GM21360 (cell line): Measurements from ENCODE around the gene SLC22A15.
"Not testable (repeated sequence)": the region's sequence is repeated elsewhere in the genome, so short reads cannot be mapped to it uniquely, and the experiment has no call there.

Experiments
- ATAC-seq: cut with Tn5 transposase; IDR thresholded peaks from one replicate; pipeline ENCODE4 v1.9.1; 2021; ENCODE audit warnings: mild to moderate bottlenecking, moderate library complexity; ENCODE audit not compliant: unreplicated experiment

SLC22A15 gene

DNA sequence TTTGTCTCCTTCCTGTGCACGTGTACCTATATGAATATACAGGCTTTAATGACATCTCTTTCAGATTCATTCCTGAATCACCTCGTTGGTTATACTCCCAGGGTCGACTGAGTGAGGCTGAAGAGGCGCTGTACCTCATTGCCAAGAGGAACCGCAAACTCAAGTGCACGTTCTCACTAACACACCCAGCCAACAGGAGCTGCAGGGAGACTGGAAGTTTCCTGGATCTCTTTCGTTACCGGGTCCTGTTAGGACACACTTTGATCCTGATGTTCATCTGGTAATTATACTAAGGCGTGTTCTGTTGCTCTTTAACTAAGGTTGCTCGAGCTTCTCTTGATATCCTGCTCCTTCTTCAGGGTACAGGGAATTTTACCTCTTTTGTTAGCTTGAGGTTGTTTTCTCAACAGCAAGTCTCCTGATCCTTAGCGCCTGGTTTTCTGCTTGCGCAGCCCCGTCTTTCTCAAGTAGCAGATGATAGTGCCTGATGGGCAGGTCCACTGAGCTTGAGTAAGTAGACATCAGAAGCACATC, 55.1 kb downstream of the SLC22A15 start:
- ATAC-seq = no peak

DNA sequence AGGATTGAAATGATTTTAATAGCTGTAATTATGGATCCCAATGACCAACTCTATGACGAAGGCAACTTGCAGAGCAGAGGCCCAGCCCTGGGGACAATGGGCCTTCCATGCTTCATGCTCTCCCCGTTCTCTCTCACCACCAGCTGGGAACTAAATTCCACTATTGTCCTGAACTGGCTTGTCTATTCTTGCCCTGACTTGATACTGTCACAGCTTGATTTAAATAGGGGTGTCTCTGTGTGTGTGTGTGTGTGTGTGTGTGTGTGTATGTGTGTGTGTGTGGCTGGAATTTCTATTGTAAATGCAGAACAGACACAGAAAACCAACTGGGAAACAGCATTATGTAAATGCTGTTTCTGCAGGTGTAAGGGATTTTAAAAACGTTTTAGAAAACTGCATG, 57.0 kb downstream of the SLC22A15 start:
- no peak for ATAC-seq

DNA sequence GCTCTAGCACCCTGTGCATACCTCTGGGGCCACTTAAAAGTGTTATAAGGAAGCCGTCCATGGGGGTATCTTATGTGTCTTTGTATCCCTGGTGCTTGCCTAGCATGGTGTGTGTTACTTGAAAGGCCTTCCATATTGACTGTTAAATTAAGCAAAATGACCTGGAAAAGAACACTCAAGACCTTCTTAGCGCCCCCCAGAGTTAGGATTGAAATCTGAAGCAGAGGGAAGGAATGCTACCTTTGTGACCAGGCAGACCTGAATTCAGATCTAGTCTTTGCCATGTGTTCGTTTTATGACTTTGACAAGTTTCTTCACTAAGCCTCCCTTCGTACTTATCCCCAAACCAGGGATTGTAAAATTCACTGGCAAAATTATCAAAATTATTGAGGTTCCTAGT, 59.9 kb downstream of the SLC22A15 start:
- no peak for ATAC-seq

DNA sequence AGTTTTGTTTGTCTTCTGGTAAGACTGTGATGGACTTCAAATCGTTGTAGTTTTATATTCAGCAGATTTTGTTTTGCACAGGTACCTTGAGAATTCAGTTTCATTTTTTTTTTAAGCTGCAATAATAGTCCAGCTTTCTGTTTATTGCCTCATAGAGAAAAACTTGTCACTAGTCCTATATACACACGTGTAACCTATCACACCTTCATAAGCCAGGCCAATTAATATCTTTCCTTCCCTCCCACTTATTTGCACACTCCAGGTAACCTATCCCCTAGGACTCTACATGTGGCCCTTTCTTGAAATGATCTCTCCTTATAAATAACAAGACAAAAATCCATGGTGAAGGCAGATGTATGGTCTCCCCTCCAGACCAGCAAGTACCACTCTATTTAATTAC, 62.4 kb downstream of the SLC22A15 start:
- ATAC-seq = no peak

DNA sequence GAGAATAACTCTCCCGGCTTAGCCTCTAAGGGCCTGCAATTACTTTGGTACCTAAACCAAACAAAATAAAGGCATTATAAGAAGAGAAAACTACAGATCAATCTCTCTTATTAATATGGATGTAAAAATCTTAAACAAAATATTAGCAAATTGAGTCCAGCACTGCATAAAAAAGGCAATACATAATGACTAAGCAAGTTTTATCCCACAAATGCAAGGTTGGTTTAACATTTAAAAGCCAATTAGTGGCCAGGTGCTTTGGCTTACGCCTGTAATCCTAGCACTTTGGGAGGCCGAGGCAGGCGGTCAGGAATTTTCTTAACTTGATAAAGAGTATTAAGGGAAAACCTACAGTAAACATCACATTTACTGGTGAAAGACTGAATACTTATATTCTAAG, 67.8 kb downstream of the SLC22A15 start:
- no peak for ATAC-seq

DNA sequence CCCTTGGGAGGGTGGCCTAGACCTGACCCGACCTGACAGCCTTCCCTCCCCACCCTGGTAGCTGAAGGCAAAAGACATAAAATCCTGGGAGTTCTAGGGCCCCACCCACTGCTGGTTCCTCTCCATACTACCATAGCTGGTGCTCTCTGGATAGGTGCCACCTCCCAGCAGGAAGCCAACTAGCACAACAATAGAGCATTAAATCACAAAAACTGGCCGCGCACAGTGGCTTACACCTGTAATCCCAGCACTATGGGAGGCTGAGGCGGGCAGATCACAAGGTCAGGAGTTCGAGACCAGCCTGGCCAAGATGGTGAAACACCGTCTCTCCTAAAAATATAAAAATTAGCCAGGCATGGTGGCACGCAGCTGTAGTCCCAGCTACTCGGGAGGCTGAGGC, 70.6 kb downstream of the SLC22A15 start:
- not testable (repeated sequence) for ATAC-seq

DNA sequence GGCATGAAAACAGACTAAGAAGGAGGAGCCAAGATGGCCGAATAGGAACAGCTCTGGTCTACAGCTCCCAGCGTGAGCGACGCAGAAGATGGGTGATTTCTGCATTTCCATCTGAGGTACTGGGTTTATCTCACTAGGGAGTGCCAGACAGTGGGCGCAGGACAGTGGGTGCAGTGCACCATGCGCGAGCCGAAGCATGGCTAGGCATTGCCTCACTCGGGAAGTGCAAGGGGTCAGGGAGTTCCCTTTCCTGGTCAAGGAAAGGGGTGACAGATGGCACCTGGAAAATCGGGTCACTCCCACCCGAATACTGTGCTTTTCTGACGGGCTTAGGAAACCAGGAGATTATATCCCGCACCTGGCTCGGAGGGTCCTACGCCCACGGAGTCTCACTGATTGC, 75.6 kb downstream of the SLC22A15 start:
- ATAC-seq = not testable (repeated sequence)

DNA sequence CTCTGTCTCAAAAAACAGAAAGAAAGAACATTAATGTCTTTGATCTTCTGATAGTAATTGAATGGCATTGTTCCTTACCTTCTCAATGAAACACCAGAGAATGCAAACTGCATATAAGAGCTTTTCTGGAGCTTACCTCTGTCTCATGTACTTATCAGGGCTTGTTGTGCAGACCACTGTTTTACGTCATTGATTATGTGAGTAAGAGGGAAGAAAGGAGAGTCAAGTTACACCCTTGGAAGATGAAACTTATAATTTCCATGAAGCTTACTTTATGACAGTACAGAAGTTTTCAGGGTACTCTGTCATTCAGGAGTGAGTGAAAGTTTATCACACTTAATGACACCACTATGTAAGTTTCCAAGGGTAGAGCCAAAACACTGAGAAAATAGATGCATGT, 85.9 kb downstream of the SLC22A15 start:
- no peak for ATAC-seq

DNA sequence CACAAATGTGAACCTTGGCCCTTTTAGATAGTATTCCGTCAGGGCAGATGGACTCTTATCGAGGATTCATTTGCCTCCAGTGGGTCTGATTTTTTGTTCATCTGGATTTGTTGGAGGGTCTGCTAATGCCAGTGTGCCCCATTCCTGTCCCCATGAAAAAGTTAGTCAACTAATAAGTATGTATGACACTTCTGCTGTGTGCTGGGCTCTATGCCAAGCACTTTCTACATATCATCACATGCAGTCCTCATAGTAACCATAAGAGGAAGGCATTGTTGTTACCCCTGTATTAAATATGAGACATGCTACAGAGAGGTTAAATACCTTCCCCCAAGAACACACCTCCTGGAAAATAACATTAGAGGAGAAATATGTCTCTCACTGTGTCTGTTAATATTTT, 88.3 kb downstream of the SLC22A15 start:
- no peak for ATAC-seq

DNA sequence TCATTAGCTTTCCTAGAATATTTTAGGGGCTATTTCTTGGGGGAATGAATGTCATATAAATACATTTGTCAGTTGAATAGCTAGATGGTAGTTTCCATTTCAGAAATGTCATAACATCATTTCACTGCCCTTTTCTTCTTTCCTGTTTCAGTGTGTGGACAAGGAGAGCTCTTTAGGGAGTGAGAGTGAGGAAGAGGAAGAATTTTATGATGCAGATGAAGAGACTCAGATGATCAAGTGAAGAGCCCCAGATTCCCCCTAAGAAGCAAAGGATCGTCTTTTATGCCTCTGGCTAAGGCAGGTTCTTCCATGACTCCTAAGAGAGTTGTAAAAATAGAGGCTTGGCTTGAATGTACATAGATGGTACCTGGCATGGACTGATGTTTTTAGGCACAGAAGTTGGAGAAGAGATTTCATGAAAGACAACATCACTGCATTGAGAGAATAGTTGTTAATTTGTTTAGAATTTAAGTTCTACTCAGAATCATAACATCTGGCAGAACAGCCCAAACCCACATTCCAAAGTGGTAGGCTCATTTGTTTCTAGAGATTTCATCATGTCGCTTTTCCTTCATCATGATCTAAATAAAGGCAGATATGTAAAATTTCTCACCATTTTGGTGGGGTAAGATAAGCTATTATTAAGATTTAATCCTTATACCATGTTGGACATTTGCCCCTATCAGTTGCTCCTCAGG, 90.7 kb downstream of the SLC22A15 start:
- no peak for ATAC-seq

DNA sequence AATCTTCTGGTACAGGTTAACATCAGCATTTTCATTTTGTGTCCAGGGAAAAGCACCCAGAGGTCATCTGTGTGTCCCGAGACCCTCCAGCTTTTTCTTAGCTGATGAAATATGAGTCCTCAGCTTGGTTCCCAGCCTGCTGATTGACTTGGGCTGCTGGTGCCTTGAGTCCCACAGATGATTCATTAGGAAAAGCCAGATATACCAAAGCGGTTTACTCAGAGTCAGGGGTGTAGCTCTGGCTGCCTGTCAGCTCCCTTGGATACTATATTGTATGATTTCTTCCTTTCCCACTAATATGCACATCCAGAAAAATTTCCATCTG, 91.2 kb downstream of the SLC22A15 start:
- ATAC-seq = no peak

DNA sequence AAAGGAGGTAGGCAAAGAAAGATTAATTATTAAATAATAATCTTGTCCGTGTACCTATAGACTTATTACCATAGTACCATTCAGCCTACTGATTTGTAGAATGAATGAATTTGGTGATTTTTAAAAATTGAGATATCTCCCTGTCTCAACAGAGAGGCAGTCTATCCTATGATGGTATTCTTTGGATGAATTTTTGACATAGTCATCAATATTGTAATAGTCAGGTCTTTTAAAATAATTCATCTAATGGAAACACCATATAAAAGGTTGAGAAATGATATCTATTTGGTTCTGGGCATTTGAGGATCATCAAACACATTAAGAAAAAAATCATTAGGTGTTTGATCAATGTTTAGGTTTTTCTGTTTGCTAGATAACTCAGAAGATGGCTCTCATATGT, 99.3 kb downstream of the SLC22A15 start:
- no peak for ATAC-seq

DNA sequence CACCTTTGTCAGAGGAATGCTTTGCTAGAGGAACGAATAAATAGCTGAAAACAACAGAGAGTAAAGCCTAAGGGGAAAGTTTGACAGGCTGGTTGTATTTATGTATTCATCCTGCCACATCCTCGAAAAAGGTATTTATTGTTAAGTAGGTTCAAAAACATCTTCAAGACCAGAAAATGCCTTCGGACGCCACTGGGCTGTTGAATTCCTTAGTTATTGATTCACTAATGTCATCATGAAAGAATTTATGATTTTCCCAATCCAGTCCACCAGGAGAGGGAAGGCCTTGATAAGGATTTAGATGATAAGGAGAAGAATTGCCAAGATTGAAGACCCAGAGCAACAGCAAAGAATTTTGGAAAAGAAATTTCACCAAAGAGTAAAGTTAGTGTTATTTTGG, 99.7 kb downstream of the SLC22A15 start:
- ATAC-seq = no peak

DNA sequence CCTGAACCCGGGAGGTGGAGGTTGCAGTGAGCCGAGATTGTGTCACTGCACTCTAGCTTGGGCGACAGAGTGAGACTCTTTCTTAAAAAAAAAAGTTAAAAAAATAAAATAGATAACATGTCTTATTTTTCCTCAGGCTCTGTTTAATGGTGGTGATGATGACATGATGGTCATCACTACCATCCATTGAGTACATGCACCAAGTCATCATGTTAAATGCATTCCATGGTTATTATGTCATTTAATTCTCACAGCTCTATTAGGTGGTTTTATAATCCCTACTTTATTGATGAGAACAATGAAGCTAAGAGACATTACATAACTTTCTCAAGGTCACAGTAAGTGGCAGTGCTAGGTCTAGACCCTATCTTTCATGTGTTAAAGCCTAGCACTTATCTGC, 100.5 kb downstream of the SLC22A15 start:
- no peak for ATAC-seq

DNA sequence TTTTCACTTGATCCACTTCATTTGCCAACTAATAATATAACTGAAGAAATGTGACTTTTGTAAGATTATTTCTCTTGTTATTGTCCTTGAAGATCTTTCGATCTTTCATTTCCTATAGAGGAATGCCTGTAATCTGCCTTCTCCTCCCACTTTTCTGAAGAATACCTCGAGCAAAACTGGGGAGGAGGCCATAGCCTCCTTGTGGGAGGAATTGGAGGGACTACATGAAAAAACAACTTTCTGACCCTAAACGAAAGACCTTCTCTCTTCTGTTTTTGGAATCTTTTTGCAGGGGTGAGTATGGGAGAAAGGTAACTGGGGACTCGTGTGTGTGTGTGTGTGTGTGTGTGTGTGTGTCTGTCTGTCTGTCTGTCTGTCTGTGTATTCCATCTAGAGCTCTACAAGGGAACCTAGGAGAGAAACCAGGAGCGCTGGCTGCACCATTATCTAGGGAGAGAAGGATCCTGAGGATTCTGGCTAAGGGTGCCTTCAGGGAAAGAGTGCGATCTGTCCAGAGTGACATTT, 102.4 kb downstream of the SLC22A15 start:
- ATAC-seq = no peak

DNA sequence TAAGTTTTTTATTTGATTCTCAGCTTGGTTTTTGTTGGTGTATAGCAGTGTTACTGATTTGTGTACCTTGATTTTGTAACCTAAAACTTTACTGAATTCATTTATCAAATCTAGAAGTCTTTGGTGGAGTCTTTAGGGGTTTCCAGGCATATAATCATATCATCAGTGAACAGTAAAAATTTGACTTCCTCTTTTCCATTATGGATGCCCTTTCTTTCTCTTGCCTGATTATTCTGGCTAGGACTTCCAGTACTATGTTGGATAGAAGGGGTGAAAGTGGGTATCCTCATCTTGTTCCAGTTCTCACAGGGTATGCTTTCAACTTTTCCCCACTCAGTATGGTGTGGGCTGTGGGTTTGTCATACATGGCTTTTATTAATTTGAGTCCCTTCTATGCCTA, 111.3 kb downstream of the SLC22A15 start:
- ATAC-seq = no peak

DNA sequence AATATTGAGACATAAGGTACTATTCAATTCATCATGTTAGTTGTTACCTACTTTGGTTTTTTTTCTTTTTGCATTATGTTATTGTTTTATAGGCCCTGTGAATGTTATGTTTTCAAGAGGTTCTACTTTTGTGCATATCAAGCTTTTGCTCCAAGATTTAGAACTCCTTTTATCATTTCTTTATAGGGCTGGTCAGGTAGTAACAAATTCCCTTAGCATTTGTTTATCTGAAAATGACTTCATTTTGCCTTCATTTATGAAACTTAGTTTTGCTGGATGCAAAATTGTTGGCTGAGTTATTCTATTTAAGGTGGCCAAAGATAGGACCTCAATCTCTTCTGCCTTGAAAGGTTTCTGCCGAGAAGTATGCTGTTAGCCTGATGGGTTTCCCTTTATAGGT, 113.6 kb downstream of the SLC22A15 start:
- ATAC-seq = no peak

DNA sequence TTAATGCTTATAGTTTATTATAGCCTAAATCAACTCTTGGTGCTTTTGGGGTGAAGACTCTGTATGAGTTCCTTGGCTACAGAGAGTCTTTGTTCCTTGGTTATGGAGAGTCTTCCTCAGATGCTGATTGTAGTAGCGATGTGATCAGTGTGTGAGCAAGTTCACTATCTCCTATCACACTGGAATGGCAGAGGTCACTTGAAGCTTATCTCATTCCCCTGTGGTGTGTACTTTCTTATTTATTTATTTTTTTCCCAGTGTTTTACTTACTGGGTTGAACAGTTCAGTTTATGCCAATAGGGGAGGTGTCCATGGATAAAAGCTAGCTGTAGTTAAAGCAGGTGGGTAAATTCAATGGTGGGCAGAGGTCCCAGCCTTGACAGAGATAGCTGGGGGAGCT, 114.8 kb downstream of the SLC22A15 start:
- ATAC-seq = no peak

DNA sequence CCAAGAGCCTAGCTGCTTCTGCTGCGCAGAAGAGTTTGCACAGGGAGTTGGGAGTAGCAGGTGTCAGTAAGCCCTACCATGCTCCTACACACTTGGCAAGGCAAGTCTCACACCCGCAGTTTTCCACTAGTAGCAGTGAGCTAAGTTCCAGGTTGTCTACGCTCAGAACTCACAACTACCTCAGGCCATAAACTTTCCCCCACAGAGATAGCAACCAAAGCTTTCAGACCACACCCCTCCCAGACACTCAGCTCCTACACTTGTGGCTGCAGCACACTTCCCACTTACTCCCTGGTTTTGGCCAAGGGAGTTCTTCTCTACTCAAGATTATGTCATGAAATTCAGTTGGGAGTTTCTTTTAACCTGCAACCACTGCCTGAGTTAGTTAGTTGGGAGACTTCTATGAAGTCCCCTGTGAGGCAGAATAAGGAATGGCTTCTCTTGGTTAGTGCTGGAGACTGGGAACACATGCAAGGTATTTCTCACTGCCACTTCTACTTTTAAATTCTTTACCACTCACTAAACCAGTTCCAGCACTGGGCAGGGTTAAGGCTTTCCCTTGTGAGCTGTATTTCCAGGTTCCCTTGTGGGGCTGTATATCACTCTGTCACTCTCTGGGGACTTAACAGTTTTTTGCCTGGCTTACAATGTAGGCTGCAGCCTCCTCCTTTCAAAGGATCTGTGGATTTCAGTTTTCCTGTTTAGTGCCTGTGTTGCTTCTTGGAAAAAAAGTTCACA, 116.6 kb downstream of the SLC22A15 start:
- ATAC-seq = no peak

DNA sequence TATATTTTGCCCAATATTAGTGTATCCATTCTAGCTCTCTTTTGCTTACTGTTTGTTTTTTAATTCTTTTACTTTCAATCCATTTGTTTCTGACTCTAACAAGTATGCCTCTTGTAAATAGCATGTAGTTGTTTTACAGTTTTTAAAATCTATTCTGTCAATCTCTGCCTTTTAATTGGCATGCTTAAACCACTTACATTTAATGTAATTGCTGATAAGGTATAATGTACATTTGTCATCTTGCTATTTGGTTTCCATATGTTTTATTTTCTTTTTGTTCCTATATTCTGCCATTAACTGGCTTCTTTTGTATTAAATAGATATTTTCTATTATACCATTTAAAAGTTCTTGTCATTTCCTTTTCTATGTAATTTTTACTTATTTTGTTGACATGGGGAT, 118.7 kb downstream of the SLC22A15 start:
- no peak for ATAC-seq

DNA sequence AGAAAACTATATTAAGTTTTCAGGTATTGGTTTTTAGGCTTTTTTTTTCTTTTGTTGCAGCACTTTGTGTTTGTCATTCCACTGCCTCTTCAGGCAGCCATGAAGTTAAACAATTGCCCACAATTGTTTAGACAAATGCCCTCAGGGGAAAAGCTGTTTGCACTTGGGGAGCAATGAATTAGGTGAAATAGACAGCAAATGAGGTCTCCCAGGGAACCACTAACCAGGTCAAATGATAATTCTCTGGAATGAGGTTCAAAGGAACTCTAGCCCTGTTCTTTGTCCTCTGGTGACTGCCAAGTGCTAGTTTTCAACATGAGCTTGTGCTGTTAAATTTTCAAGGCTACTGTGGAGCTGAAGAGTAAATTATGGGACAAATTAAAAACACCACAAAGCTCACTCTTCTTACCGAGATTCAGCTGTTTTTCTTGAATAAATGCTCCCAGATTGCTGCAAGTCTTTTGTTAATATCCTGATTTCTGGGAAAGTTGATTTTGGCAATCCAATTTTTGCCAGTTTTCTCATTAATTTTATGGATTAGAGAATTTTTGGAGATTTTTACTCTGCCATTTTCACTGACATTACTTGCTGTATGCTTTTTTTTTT, 119.8 kb downstream of the SLC22A15 start:
- no peak for ATAC-seq

DNA sequence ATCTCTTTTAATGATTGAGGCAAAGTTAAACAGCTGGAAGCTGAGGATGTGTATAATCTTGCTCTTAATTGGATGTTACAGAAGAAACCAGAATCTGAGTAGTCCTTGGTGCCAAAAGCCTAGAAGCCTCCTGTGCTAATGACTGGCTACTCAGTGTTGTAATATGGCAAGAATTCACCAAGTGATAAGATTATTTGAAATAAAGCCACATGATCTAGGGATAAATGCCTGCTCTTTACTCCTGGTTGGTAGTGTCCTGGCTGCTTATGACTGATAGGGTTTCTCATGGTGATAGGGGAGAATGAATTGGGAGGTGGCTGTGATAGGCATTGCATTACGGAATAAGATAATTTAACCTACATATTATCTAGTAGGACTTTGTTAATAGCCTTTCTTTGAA, 121.3 kb downstream of the SLC22A15 start:
- ATAC-seq = no peak
